Hematopoietic multipotent progenitor cell (in vitro differentiated cells): ENCODE measurements around the gene JAKMIP2. TPM values are rescaled to one million over a fixed set of nuclear protein-coding genes. Genes with fewer than 3 reads are reported as not detected.
"Not testable (repeated sequence)": the region's sequence is repeated elsewhere in the genome, so short reads cannot be mapped to it uniquely, and the experiment has no call there.

Source experiments
- DNase-seq, 3 donors: peaks; one replicate each; pipeline ENCODE4 v3.0.0-alpha.2; 2011 to 2015; ENCODE audit warnings: low read depth in 2 of 3, low spot score in 2 of 3
- total RNA-seq: library from RNA; depleted of rRNA; stranded (reverse); fragments of >200 nt; gene quantifications from one replicate; pipeline ENCODE4 v1.2.3, GENCODE V29; 2012

The JAKMIP2 gene
- total RNA-seq, 1 donor: 8.6 TPM

GRCh38 chr5:147666419-147666818, 116.1 kb downstream of the JAKMIP2 start:
- DNase-seq: no peak

GRCh38 chr5:147661541-147661940, 121.0 kb downstream of the JAKMIP2 start:
- no peak for DNase-seq

- DNase-seq: no peak
Measured at GRCh38 chr5:147659166-147659929, 123.2 kb downstream of the JAKMIP2 start.

GRCh38 chr5:147658293-147658932, 124.1 kb downstream of the JAKMIP2 start:
- DNase-seq: peak in 1 of 3 donors; percentile 73

GRCh38 chr5:147648597-147648996, 133.9 kb downstream of the JAKMIP2 start:
- DNase-seq: no peak

GRCh38 chr5:147645197-147645596, 137.3 kb downstream of the JAKMIP2 start:
- DNase-seq: no peak

GRCh38 chr5:147644460-147644859, 138.1 kb downstream of the JAKMIP2 start:
- DNase-seq: no peak

- no peak for DNase-seq
Measured at GRCh38 chr5:147643142-147643541, 139.4 kb downstream of the JAKMIP2 start.

- DNase-seq: no peak
Measured at GRCh38 chr5:147642666-147643065, 139.9 kb downstream of the JAKMIP2 start.

GRCh38 chr5:147639321-147639720, 143.2 kb downstream of the JAKMIP2 start:
- DNase-seq: no peak

GRCh38 chr5:147636729-147636984, 145.9 kb downstream of the JAKMIP2 start:
- DNase-seq: no peak

GRCh38 chr5:147635882-147636728, 146.4 kb downstream of the JAKMIP2 start:
- no peak for DNase-seq

GRCh38 chr5:147635439-147635838, 147.1 kb downstream of the JAKMIP2 start:
- DNase-seq: not testable (repeated sequence)

GRCh38 chr5:147633173-147633572, 149.4 kb downstream of the JAKMIP2 start:
- no peak for DNase-seq

GRCh38 chr5:147631428-147632003, 151.0 kb downstream of the JAKMIP2 start:
- DNase-seq: no peak

GRCh38 chr5:147629196-147629595, 153.3 kb downstream of the JAKMIP2 start:
- no peak for DNase-seq

- peak; percentile 5 to 87 (median 66) for DNase-seq
Measured at GRCh38 chr5:147628058-147628895, 154.3 kb downstream of the JAKMIP2 start.

GRCh38 chr5:147626464-147626863, 156.1 kb downstream of the JAKMIP2 start:
- no peak for DNase-seq

GRCh38 chr5:147621016-147621415, 161.5 kb downstream of the JAKMIP2 start:
- no peak for DNase-seq

- DNase-seq: no peak
Measured at GRCh38 chr5:147619281-147619878, 163.1 kb downstream of the JAKMIP2 start.
